Keratinocyte (primary cell): ENCODE results near the gene STAB2. TPM values are rescaled to one million over a fixed set of nuclear protein-coding genes. Genes with fewer than 3 reads are reported as not detected.

Experiments used
- DNase-seq: peaks from one replicate; pipeline ENCODE4 v3.0.0-alpha.2; 2011; ENCODE audit warnings: low read depth, missing footprints, low spot score
- FAIRE-seq: peaks from 2 replicates; lab custom pipeline; 2011; peaks lifted over from hg19 to GRCh38; lab: Jason Lieb, UNC
- H2AFZ ChIP-seq: 2 replicates; pipeline ENCODE4 v1.6.0; 2012; ENCODE audit warnings: low read length, control low read depth, inconsistent platforms; ENCODE audit not compliant: control insufficient read depth
- H3K27ac ChIP-seq: 2 replicates; pipeline ENCODE4 v1.5.1; 2011; ENCODE audit warnings: low read length; ENCODE audit not compliant: control insufficient read depth, insufficient read depth
- H3K27me3 ChIP-seq: 3 replicates; pipeline ENCODE4 v1.6.0; 2011; ENCODE audit warnings: low read length; ENCODE audit not compliant: control insufficient read depth, insufficient read depth; ENCODE audit errors: extremely low read depth
- H3K36me3 ChIP-seq, 2 experiments: 2 replicates in 1 of 2; 3 replicates in 1 of 2; pipeline ENCODE4 v1.5.1; 2011; ENCODE audit warnings: low read length in 2 of 2, mild to moderate bottlenecking in 1 of 2; ENCODE audit not compliant: control insufficient read depth in 2 of 2, insufficient read depth in 2 of 2; ENCODE audit errors: extremely low read depth in 1 of 2
- H3K4me1 ChIP-seq: 3 replicates; pipeline ENCODE4 v1.5.1; 2011; ENCODE audit warnings: low read length; ENCODE audit not compliant: control insufficient read depth, insufficient read depth; ENCODE audit errors: extremely low read depth
- H3K4me2 ChIP-seq: 3 replicates; pipeline ENCODE4 v1.6.0; 2011; ENCODE audit warnings: low read depth, low read length; ENCODE audit not compliant: control insufficient read depth, insufficient read depth; ENCODE audit errors: extremely low read depth
- H3K4me3 ChIP-seq, 3 experiments: fragments of 200-600 bp in 1 of 3; sonication (generic) in 1 of 3; 2 replicates in 2 of 3; 3 replicates in 1 of 3; pipeline ENCODE4 v1.5.1; 2011 to 2016; ENCODE audit warnings: low read length in 3 of 3, mild to moderate bottlenecking in 3 of 3, control low read depth in 2 of 3, inconsistent platforms in 1 of 3, low read depth in 1 of 3, mixed read lengths in 1 of 3, mixed run types in 1 of 3, moderate library complexity in 1 of 3; ENCODE audit not compliant: control insufficient read depth in 2 of 3, insufficient read depth in 2 of 3; ENCODE audit errors: extremely low read depth in 1 of 3
- H3K79me2 ChIP-seq: 2 replicates; pipeline ENCODE4 v1.6.0; 2012; ENCODE audit warnings: low read length; ENCODE audit not compliant: control insufficient read depth, insufficient read depth
- H3K9ac ChIP-seq: 3 replicates; pipeline ENCODE4 v1.6.0; 2011; ENCODE audit warnings: low read length; ENCODE audit not compliant: control insufficient read depth, insufficient read depth; ENCODE audit errors: extremely low read depth
- H3K9me1 ChIP-seq: 3 replicates; pipeline ENCODE4 v1.6.0; 2011; ENCODE audit warnings: low read length; ENCODE audit not compliant: control insufficient read depth, insufficient read depth; ENCODE audit errors: extremely low read depth
- H3K9me3 ChIP-seq: 2 replicates; pipeline ENCODE4 v1.5.1; 2012; ENCODE audit warnings: low read depth, low read length; ENCODE audit not compliant: control insufficient read depth
- H4K20me1 ChIP-seq: 3 replicates; pipeline ENCODE4 v1.6.0; 2011; ENCODE audit warnings: low read length; ENCODE audit not compliant: control insufficient read depth, insufficient read depth; ENCODE audit errors: extremely low read depth
- CTCF ChIP-seq, 3 experiments: IDR thresholded peaks in 1 of 3; conservative IDR thresholded peaks in 1 of 3; optimal IDR thresholded peaks in 1 of 3; 2 replicates in 2 of 3; 3 replicates in 1 of 3; pipeline versions ENCODE3 to v1.5.1; 2011; ENCODE audit warnings: low read length in 3 of 3, mild to moderate bottlenecking in 3 of 3, moderate library complexity in 2 of 3, control low read depth in 1 of 3, inconsistent platforms in 1 of 3; ENCODE audit not compliant: insufficient read depth in 2 of 3; ENCODE audit errors: extremely low read depth in 1 of 3
- EZH2 ChIP-seq: IDR thresholded peaks from one replicate; pipeline ENCODE4 v1.6.1; 2012; ENCODE audit warnings: inconsistent platforms, mild to moderate bottlenecking, low read length, moderate library complexity
- dilution Hi-C: fragments of 300-500 bp; cut with MboI; formaldehyde crosslinking; loops from one replicate; pipeline ENCODE4 v1.7.0; 2020; ENCODE audit warnings: low sequenced_read_pairs; ENCODE audit not compliant: extremely low pct_ligation_motif_present
- polyA plus RNA-seq, 5 experiments: library from polyadenylated mRNA; depleted of rRNA in 3 of 5; stranded (reverse) in 3 of 5; stranded (forward) in 1 of 5; unstranded in 1 of 5; fragments of >200 nt; gene quantifications; 1 replicate in 1 of 5; 2 replicates in 3 of 5; 3 replicates in 1 of 5; pipeline versions ENCODE4 v1.2.1 to v1.2.3, GENCODE V29; 2011 to 2012; ENCODE audit warnings: missing spikeins in 2 of 5, low read depth in 1 of 5, low replicate concordance in 1 of 5

STAB2 gene
- polyA plus RNA-seq, 1 donor (not counting 4 experiments of a cell fraction or from before 2014, with no cell fraction given) = not detected

GRCh38 chr12:103743788-103744187, 156.7 kb downstream of the STAB2 start:
- no peaks in the 10 kb centered on the region for H3K79me2 ChIP-seq
- H3K9ac ChIP-seq = no peak overlapping the region
- no peak for DNase-seq
- no peaks in the 10 kb centered on the region for H4K20me1 ChIP-seq
- H3K27me3 ChIP-seq = no peaks in the 10 kb centered on the region
- H3K4me1 ChIP-seq = peaks cover 18% of the 10 kb centered on the region
- dilution Hi-C loops = no loop called here
- H3K4me3 ChIP-seq = no peak overlapping the region
- H3K4me2 ChIP-seq = no peak overlapping the region
- TF ChIP-seq CTCF (optimal IDR thresholded peaks at IDR 0.05 in 1 of 3, IDR thresholded peaks at IDR 0.05 in 1 of 3, conservative IDR thresholded peaks at IDR 0.05 in 1 of 3; ENCODE audit: extremely low read depth in 1 of 3, insufficient read depth in 2 of 3, low read length in 3 of 3) (no peak), EZH2 (no peak)
- FAIRE-seq = no peak
- H3K9me3 ChIP-seq = no peaks in the 10 kb centered on the region
- H3K9me1 ChIP-seq = no peaks in the 10 kb centered on the region
- no peak overlapping the region for H2AFZ ChIP-seq
- H3K36me3 ChIP-seq = no peaks in the 10 kb centered on the region
- H3K27ac ChIP-seq = no peak overlapping the region

- no peaks in the 10 kb centered on the region for H3K79me2 ChIP-seq
- H3K4me1 ChIP-seq = peaks cover 18% of the 10 kb centered on the region
- no peak overlapping the region for H3K4me3 ChIP-seq
- dilution Hi-C loops = no loop called here
- H3K27ac ChIP-seq = no peak overlapping the region
- H3K9me3 ChIP-seq = no peaks in the 10 kb centered on the region
- no peak for FAIRE-seq
- H3K36me3 ChIP-seq = no peaks in the 10 kb centered on the region
- H3K4me2 ChIP-seq = no peak overlapping the region
- DNase-seq = no peak
- H2AFZ ChIP-seq = no peak overlapping the region
- no peaks in the 10 kb centered on the region for H3K27me3 ChIP-seq
- no peak overlapping the region for H3K9ac ChIP-seq
- H3K9me1 ChIP-seq = no peaks in the 10 kb centered on the region
- no peaks in the 10 kb centered on the region for H4K20me1 ChIP-seq
- TF ChIP-seq EZH2 (no peak), CTCF (optimal IDR thresholded peaks at IDR 0.05 in 1 of 3, IDR thresholded peaks at IDR 0.05 in 1 of 3, conservative IDR thresholded peaks at IDR 0.05 in 1 of 3; ENCODE audit: extremely low read depth in 1 of 3, insufficient read depth in 2 of 3, low read length in 3 of 3) (peak in 1 of 3 experiments; percentile 14)
These were observed 158.9 kb downstream of the STAB2 start for GRCh38 chr12:103745962-103746361.
